Measurements from ENCODE around the gene SRGAP1. TPM values are rescaled to one million over a fixed set of nuclear protein-coding genes. Genes with fewer than 3 reads are reported as not detected.
A peak's percentile ranks its signal among the peaks of the same experiment; 100 is the strongest.

SRGAP1 gene
- total RNA-seq, 1 experiment from 2014 or later = 65.0 TPM

GRCh38 chr12:64088431-64089349, 244.2 kb downstream of the SRGAP1 start:
- TF ChIP-seq CTCF (IDR thresholded peaks at IDR 0.05; ENCODE audit: unreplicated experiment) = no peak
- peak; percentile 94 for DNase-seq (ENCODE audit: unreplicated experiment)
- peaks cover 23% of the 10 kb centered on the region for H3K4me1 Mint-ChIP-seq (ENCODE audit: insufficient read depth, unreplicated experiment)
- CTCF ChIA-PET = interaction anchor here (1.0 to 4.7 kb wide), 4 partner anchors 10 to 244 kb away, joined by 3 to 26 read pairs (median 13); partner anchors contain the start of gene SRGAP1
- peak overlapping the region; percentile 73 for H3K4me3 Mint-ChIP-seq (ENCODE audit: unreplicated experiment)
- no peaks in the 10 kb centered on the region for H3K27me3 Mint-ChIP-seq (ENCODE audit: insufficient read depth, unreplicated experiment)
- H3K9me3 Mint-ChIP-seq (ENCODE audit: unreplicated experiment) = no peaks in the 10 kb centered on the region
- H3K27ac Mint-ChIP-seq (ENCODE audit: low read depth, unreplicated experiment) = peak overlapping the region; percentile 99
- peaks cover 31% of the 10 kb centered on the region for H3K36me3 Mint-ChIP-seq (ENCODE audit: insufficient read depth, unreplicated experiment)
- POLR2A ChIA-PET = interaction anchor here (0.6 to 5.5 kb wide), 19 partner anchors 9 to 255 kb away, joined by 3 to 62 read pairs (median 4); partner anchors contain the start of genes KICS2 and SRGAP1
- TSS peak; percentile 6 for BruUV-seq (replicated peaks)
- intact Hi-C loops (cut with micrococcal nuclease) = loop anchor here (2.0 to 10.0 kb wide), 5 partner anchors 92 to 246 kb away; partner anchors contain the start of genes KICS2 and SRGAP1

- H3K9me3 Mint-ChIP-seq (ENCODE audit: unreplicated experiment) = no peaks in the 10 kb centered on the region
- DNase-seq (ENCODE audit: unreplicated experiment) = no peak
These were observed 245.5 kb downstream of the SRGAP1 start for GRCh38 chr12:64090047-64090446.

GRCh38 chr12:64091186-64091585, 246.7 kb downstream of the SRGAP1 start:
- peaks cover 39% of the 10 kb centered on the region for H3K36me3 Mint-ChIP-seq (ENCODE audit: insufficient read depth, unreplicated experiment)
- no TSS peak for BruUV-seq (replicated peaks)

More at GRCh38 chr12:64090047-64090446, 245.5 kb downstream of the SRGAP1 start:
- ChIA-PET POLR2A (interaction anchor here (0.8 to 5.5 kb wide), 7 partner anchors 8 to 245 kb away, joined by 3 to 62 read pairs (median 16); partner anchors contain the start of genes KICS2 and SRGAP1), CTCF (interaction anchor here (1.4 to 4.7 kb wide), 3 partner anchors 8 to 245 kb away, joined by 5 to 26 read pairs (median 23); partner anchors contain the start of gene SRGAP1)
- intact Hi-C loops (cut with micrococcal nuclease) = no loop called here
- Mint-ChIP-seq H3K4me3 (ENCODE audit: unreplicated experiment) (no peak overlapping the region), H3K27ac (ENCODE audit: low read depth, unreplicated experiment) (peak overlapping the region; percentile 99), H3K27me3 (ENCODE audit: insufficient read depth, unreplicated experiment) (no peaks in the 10 kb centered on the region), H3K4me1 (ENCODE audit: insufficient read depth, unreplicated experiment) (peaks cover 19% of the 10 kb centered on the region), H3K36me3 (ENCODE audit: insufficient read depth, unreplicated experiment) (peaks cover 34% of the 10 kb centered on the region)
- no TSS peak for BruUV-seq (replicated peaks)
- no peak for TF ChIP-seq CTCF (IDR thresholded peaks at IDR 0.05; ENCODE audit: unreplicated experiment)

More at GRCh38 chr12:64091186-64091585, 246.7 kb downstream of the SRGAP1 start:
- Mint-ChIP-seq H3K4me1 (ENCODE audit: insufficient read depth, unreplicated experiment) (peaks cover 19% of the 10 kb centered on the region), H3K4me3 (ENCODE audit: unreplicated experiment) (no peak overlapping the region), H3K9me3 (ENCODE audit: unreplicated experiment) (no peaks in the 10 kb centered on the region), H3K27ac (ENCODE audit: low read depth, unreplicated experiment) (peak overlapping the region; percentile 12), H3K27me3 (ENCODE audit: insufficient read depth, unreplicated experiment) (no peaks in the 10 kb centered on the region)
- intact Hi-C loops (cut with micrococcal nuclease) = no loop called here
- POLR2A ChIA-PET = interaction anchor here (0.5 to 1.7 kb wide), 3 partner anchors 52 to 246 kb away, joined by 3 to 9 read pairs (median 3); partner anchors contain the start of gene SRGAP1
- TF ChIP-seq CTCF (IDR thresholded peaks at IDR 0.05; ENCODE audit: unreplicated experiment) = no peak
- CTCF ChIA-PET = interaction anchor here (0.6 to 1.4 kb wide), 3 partner anchors 17 to 247 kb away, joined by 3 to 5 read pairs (median 4); no protein-coding TSS in a partner anchor
- DNase-seq (ENCODE audit: unreplicated experiment) = no peak
